Spleen (tissue), 11 donors: Measurements from ENCODE around the gene SMIM27. TPM values are rescaled to one million over a fixed set of nuclear protein-coding genes. Genes with fewer than 3 reads are reported as not detected.

Experiments used
- DNase-seq: peaks from one replicate; pipeline ENCODE4 v3.0.0-alpha.2; 2020
- H3K27ac ChIP-seq, 8 donors: fragments of 200-600 bp; sonication (generic) in 7 of 8; 1 replicate in 4 of 8; 2 replicates in 4 of 8; pipeline versions ENCODE4 v1.5.0 to v1.8.0; 2016 to 2021; ENCODE audit warnings: inconsistent platforms in 4 of 8, mild to moderate bottlenecking in 4 of 8, moderate library complexity in 1 of 8
- H3K27me3 ChIP-seq, 7 donors: fragments of 200-600 bp; sonication (generic) in 6 of 7; replicated peaks in 1 of 7; 1 replicate in 4 of 7; 2 replicates in 3 of 7; pipeline versions ENCODE4 v1.5.0 to v1.8.0; 2016 to 2021; ENCODE audit warnings: inconsistent platforms in 3 of 7, mild to moderate bottlenecking in 1 of 7
- H3K36me3 ChIP-seq, 6 donors: fragments of 200-600 bp; sonication (generic) in 5 of 6; 1 replicate in 4 of 6; 2 replicates in 2 of 6; pipeline versions ENCODE4 v1.5.0 to v1.8.0; 2016 to 2021; ENCODE audit warnings: inconsistent platforms in 2 of 6
- H3K4me1 ChIP-seq, 6 donors: fragments of 200-600 bp; sonication (generic) in 5 of 6; 1 replicate in 3 of 6; 2 replicates in 3 of 6; pipeline versions ENCODE4 v1.5.0 to v1.8.0; 2016 to 2021; ENCODE audit warnings: inconsistent platforms in 3 of 6
- H3K4me3 ChIP-seq, 8 donors: fragments of 200-600 bp; sonication (generic) in 7 of 8; 1 replicate in 4 of 8; 2 replicates in 4 of 8; pipeline versions ENCODE4 v1.5.0 to v1.8.0; 2016 to 2021; ENCODE audit warnings: inconsistent platforms in 4 of 8, mild to moderate bottlenecking in 4 of 8, moderate library complexity in 2 of 8
- H3K9me3 ChIP-seq, 8 donors: fragments of 200-600 bp; sonication (generic) in 7 of 8; 1 replicate in 4 of 8; 2 replicates in 4 of 8; pipeline versions ENCODE4 v1.5.0 to v1.8.0; 2016 to 2021; ENCODE audit warnings: inconsistent platforms in 4 of 8
- POLR2A ChIP-seq, 3 donors: fragments of 450-650 bp; IDR thresholded peaks; one replicate each; pipeline ENCODE4 v1.5.1; 2017; ENCODE audit warnings: antibody characterized with exemption in 3 of 3, mild to moderate bottlenecking in 1 of 3
- POLR2AphosphoS5 ChIP-seq, 3 donors: sonication (generic); formaldehyde crosslinking; IDR thresholded peaks; one replicate each; pipeline ENCODE4 v1.5.1; 2017; ENCODE audit warnings: antibody characterized with exemption in 3 of 3
- WGBS, 5 donors: extraction: QIAGEN DNeasy Blood & Tissue Kit in 3 of 5; methylation state at CpG; one replicate each; pipeline versions ENCODE4 v1.1.5 to v1.1.7; 2013 to 2018; 5-methylcytosine and 5-hydroxymethylcytosine counted together
- intact Hi-C: fragments of 100-400 bp; cut with DNase I; formaldehyde crosslinking; loops from one replicate; pipeline ENCODE4 v1.15.0; 2023; ENCODE audit warnings: low total_unique reads
- polyA plus RNA-seq, 3 donors: library from polyadenylated mRNA; stranded (reverse); fragments of 200-250 nt; gene quantifications; one replicate each; pipeline ENCODE4 v1.2.1, GENCODE V29; 2013
- total RNA-seq, 7 donors: library from RNA; depleted of rRNA in 3 of 7; stranded (reverse); fragments of >200 nt in 3 of 7; fragmentation: NEBNext Ultra II Directional in 4 of 7; extraction: Animal tissue kit (Norgen Biotek cat#: 25700) in 4 of 7; gene quantifications; one replicate each; pipeline versions ENCODE4 v1.1.0 to v1.2.1, GENCODE V29; 2016 to 2021
- TF ChIP-seq, protein P1 (sequence below), 11 experiments: fragments of 200-600 bp in 7 of 11; fragments of 450-650 bp in 4 of 11; sonication (generic) in 4 of 11; IDR thresholded peaks in 8 of 11; conservative IDR thresholded peaks in 3 of 11; 1 replicate in 7 of 11; 2 replicates in 4 of 11; pipeline versions ENCODE4 v1.4.0 to v1.8.0; 2016 to 2021; ENCODE audit warnings: antibody characterized with exemption in 11 of 11, inconsistent platforms in 4 of 11, mild to moderate bottlenecking in 1 of 11
- donor health status: healthy with polysubstance abuse.
- donor health status: DM: no; HTN: no; CAD: no; lungs with moderate emphysema.
- donor health status: DM: no; HTN: no; CAD: no.
- donor health status: Bipolar disorder and iron deficiency.
- donor health status: healthy.
- donor health status: DM: no; HTN: no; CAD: no.
- donor health status: DM: yes; HTN: yes; CAD: no.

The SMIM27 gene
- total and polyA plus RNA-seq, 10 donors = 6.6 to 31.7 (median 19.6) TPM

- Histone ChIP-seq H3K9me3 (no peaks in the 10 kb centered on the region), H3K27me3 (peaks cover 0 to 5% (median 0%) of the 10 kb centered on the region in 7 donors), H3K4me3 (no peak overlapping the region), H3K36me3 (no peaks in the 10 kb centered on the region), H3K27ac (no peak overlapping the region), H3K4me1 (peaks cover 0 to 7% (median 0%) of the 10 kb centered on the region in 6 donors)
- DNase-seq = no peak
- intact Hi-C loops = no loop called here
- WGBS, 5 donors = 44 to 48% (median 45%) methylated on average over 6 of the region's 6 CpGs
- no peak for TF ChIP-seq POLR2A (IDR thresholded peaks at IDR 0.05)
- TF ChIP-seq, protein P1, sequence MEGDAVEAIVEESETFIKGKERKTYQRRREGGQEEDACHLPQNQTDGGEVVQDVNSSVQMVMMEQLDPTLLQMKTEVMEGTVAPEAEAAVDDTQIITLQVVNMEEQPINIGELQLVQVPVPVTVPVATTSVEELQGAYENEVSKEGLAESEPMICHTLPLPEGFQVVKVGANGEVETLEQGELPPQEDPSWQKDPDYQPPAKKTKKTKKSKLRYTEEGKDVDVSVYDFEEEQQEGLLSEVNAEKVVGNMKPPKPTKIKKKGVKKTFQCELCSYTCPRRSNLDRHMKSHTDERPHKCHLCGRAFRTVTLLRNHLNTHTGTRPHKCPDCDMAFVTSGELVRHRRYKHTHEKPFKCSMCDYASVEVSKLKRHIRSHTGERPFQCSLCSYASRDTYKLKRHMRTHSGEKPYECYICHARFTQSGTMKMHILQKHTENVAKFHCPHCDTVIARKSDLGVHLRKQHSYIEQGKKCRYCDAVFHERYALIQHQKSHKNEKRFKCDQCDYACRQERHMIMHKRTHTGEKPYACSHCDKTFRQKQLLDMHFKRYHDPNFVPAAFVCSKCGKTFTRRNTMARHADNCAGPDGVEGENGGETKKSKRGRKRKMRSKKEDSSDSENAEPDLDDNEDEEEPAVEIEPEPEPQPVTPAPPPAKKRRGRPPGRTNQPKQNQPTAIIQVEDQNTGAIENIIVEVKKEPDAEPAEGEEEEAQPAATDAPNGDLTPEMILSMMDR (IDR thresholded peaks at IDR 0.05 in 8 of 11, conservative IDR thresholded peaks at IDR 0.05 in 3 of 11) = peak in 8 of 11 experiments; percentile 8 to 57 (median 39)
- TF ChIP-seq POLR2AphosphoS5 (IDR thresholded peaks at IDR 0.05) = no peak
Measured at GRCh38 chr9:32589083-32589723, 37.1 kb downstream of the SMIM27 start.

DNA sequence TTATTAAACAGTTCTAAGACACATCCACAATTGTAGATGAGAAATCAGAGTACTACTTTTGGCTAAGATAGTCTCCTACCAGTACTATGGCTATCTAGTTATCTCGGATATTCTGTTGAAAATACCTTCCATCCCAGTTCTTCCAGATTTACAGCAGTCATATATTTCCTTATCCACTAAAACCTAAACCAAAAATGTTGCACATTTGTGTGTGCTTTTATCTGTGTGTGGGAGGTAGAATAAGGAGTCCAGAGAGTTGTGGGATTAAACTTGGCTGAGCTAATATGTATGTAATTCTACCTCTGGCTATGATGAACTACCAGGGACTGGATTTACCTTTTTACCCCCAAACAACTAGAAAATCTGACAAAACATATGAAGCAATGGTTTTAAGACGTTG lies 38.3 kb downstream of the SMIM27 start:
- Histone ChIP-seq H3K4me3 (no peak overlapping the region), H3K4me1 (peaks cover 0 to 7% (median 0%) of the 10 kb centered on the region in 6 donors), H3K36me3 (no peaks in the 10 kb centered on the region), H3K27ac (no peak overlapping the region), H3K9me3 (no peaks in the 10 kb centered on the region), H3K27me3 (no peaks in the 10 kb centered on the region)
- WGBS, 5 donors = 35 to 67% (median 46%) methylated on average over 2 of the region's 2 CpGs
- no peak for DNase-seq
- TF ChIP-seq POLR2A (IDR thresholded peaks at IDR 0.05) (no peak), POLR2AphosphoS5 (IDR thresholded peaks at IDR 0.05) (no peak)
- TF ChIP-seq, protein P1 (IDR thresholded peaks at IDR 0.05 in 8 of 11, conservative IDR thresholded peaks at IDR 0.05 in 3 of 11) = no peak
- intact Hi-C loops = no loop called here

GRCh38 chr9:32590898-32591297 lies 38.8 kb downstream of the SMIM27 start:
- no peaks in the 10 kb centered on the region for H3K27me3 ChIP-seq
- H3K27ac ChIP-seq = no peak overlapping the region
- TF ChIP-seq, protein P1 (IDR thresholded peaks at IDR 0.05 in 8 of 11, conservative IDR thresholded peaks at IDR 0.05 in 3 of 11) = no peak
- TF ChIP-seq POLR2AphosphoS5 (IDR thresholded peaks at IDR 0.05) (no peak), POLR2A (IDR thresholded peaks at IDR 0.05) (no peak)
- WGBS, 5 donors = 68 to 83% (median 77%) methylated on average over 1 of the region's 1 CpG
- no peaks in the 10 kb centered on the region for H3K9me3 ChIP-seq
- intact Hi-C loops = no loop called here
- H3K36me3 ChIP-seq = no peaks in the 10 kb centered on the region
- H3K4me3 ChIP-seq = no peak overlapping the region
- no peak for DNase-seq
- H3K4me1 ChIP-seq = peaks cover 0 to 7% (median 0%) of the 10 kb centered on the region in 6 donors

GRCh38 chr9:32596096-32596865 lies 44.2 kb downstream of the SMIM27 start:
- TF ChIP-seq POLR2A (IDR thresholded peaks at IDR 0.05) (no peak), POLR2AphosphoS5 (IDR thresholded peaks at IDR 0.05) (no peak)
- intact Hi-C loops = no loop called here
- no peak for DNase-seq
- Histone ChIP-seq H3K9me3 (no peaks in the 10 kb centered on the region), H3K4me3 (no peak overlapping the region), H3K36me3 (no peaks in the 10 kb centered on the region), H3K27me3 (no peaks in the 10 kb centered on the region), H3K4me1 (no peaks in the 10 kb centered on the region), H3K27ac (peak overlapping the region in 1 of 8 donors; percentile 18)
- 40 to 53% (median 48%) methylated on average over 4 of the region's 4 CpGs for WGBS, 5 donors
